ENCODE data around the gene DHRS3. TPM values are rescaled to one million over a fixed set of nuclear protein-coding genes. Genes with fewer than 3 reads are reported as not detected.

Gene DHRS3
- total RNA-seq, 1 experiment from 2014 or later = 0.19 TPM

- no peaks in the 10 kb centered on the region for H4K20me1 ChIP-seq (ENCODE audit: insufficient read depth, low read depth, low read length)
- no peaks in the 10 kb centered on the region for H3K9me2 ChIP-seq (replicated peaks; ENCODE audit: insufficient read depth, low read length)
- H3K27me3 ChIP-seq (ENCODE audit: low read length) = no peaks in the 10 kb centered on the region
- no peak overlapping the region for H2AFZ ChIP-seq (ENCODE audit: low read length)
- H3K9me3 ChIP-seq (ENCODE audit: low read length) = no peaks in the 10 kb centered on the region
- H3K4me1 ChIP-seq (ENCODE audit: low read length) = no peaks in the 10 kb centered on the region
- no peak overlapping the region for H3K4me3 ChIP-seq (ENCODE audit: low read length)
- no peak overlapping the region for H3K27ac ChIP-seq (ENCODE audit: low read length)
- no peak overlapping the region for H3K4me2 ChIP-seq (ENCODE audit: low read depth, low read length, poor library complexity, severe bottlenecking)
- no peak for DNase-seq
- no peak overlapping the region for H3K9ac ChIP-seq (ENCODE audit: low read length)
- no peaks in the 10 kb centered on the region for H3K36me3 ChIP-seq (ENCODE audit: insufficient read depth, low read length)
- H3K79me2 ChIP-seq (ENCODE audit: low read length) = no peaks in the 10 kb centered on the region
Measured at GRCh38 chr1:12518931-12519692, 98.9 kb downstream of the DHRS3 start.

Small RNAs within 50 kb of the gene (small RNA-seq; reads per million reads assigned to genes)
- gene MIR6730 (not detected), gene RNU6ATAC18P (not detected)

Other genes starting within 250 kb of the DHRS3 start
- not detected in 2 replicates for gene AADACL4, start 25.9 kb upstream of the DHRS3 start, total RNA-seq (2014; rRNA removed; shearing (Covaris generic); ENCODE audit: low replicate concordance)
- gene AADACL3, start 97.9 kb upstream of the DHRS3 start, total RNA-seq (2014; rRNA removed; shearing (Covaris generic); ENCODE audit: low replicate concordance) = not detected in 2 replicates
- not detected in 2 replicates for gene CFAP107, start 128.0 kb upstream of the DHRS3 start, total RNA-seq (2014; rRNA removed; shearing (Covaris generic); ENCODE audit: low replicate concordance)
- gene PRAMEF12, start 155.5 kb upstream of the DHRS3 start, total RNA-seq (2014; rRNA removed; shearing (Covaris generic); ENCODE audit: low replicate concordance) = not detected in 2 replicates
- not detected in 2 replicates for gene PRAMEF1, start 173.2 kb upstream of the DHRS3 start, total RNA-seq (2014; rRNA removed; shearing (Covaris generic); ENCODE audit: low replicate concordance)
- gene PRAMEF11, start 213.2 kb upstream of the DHRS3 start, total RNA-seq (2014; rRNA removed; shearing (Covaris generic); ENCODE audit: low replicate concordance) = not detected in 2 replicates
- gene HNRNPCL1, start 230.5 kb upstream of the DHRS3 start, total RNA-seq (2014; rRNA removed; shearing (Covaris generic); ENCODE audit: low replicate concordance) = not detected in 2 replicates
- not detected in 2 replicates for gene PRAMEF2, start 238.9 kb upstream of the DHRS3 start, total RNA-seq (2014; rRNA removed; shearing (Covaris generic); ENCODE audit: low replicate concordance)